ENCODE data around the gene GTF3C6.
"Not testable (repeated sequence)": the region's sequence is repeated elsewhere in the genome, so short reads cannot be mapped to it uniquely, and the experiment has no call there.

- not testable (repeated sequence) for TF ChIP-seq CTCF (IDR thresholded peaks at IDR 0.05); POLR2A (IDR thresholded peaks at IDR 0.05; ENCODE audit: low read depth); POLR2AphosphoS5 (IDR thresholded peaks at IDR 0.05); EP300 (IDR thresholded peaks at IDR 0.05)
Observed at GRCh38 chr6:110968661-110969060, 10.2 kb downstream of the GTF3C6 start.

Measured in esophagus muscularis mucosa (tissue), 4 donors.